Measurements from ENCODE around the gene ALPP. TPM values are rescaled to one million over a fixed set of nuclear protein-coding genes. Genes with fewer than 3 reads are reported as not detected.

ALPP gene
- total and polyA plus RNA-seq, 2 of the 13 experiments (the other 11 are each of a cell fraction or from before 2014, with no cell fraction given) = not detected

GRCh38 chr2:232420463-232421188 lies 42.1 kb downstream of the ALPP start (continued):
- TF ChIP-seq, protein P1, sequence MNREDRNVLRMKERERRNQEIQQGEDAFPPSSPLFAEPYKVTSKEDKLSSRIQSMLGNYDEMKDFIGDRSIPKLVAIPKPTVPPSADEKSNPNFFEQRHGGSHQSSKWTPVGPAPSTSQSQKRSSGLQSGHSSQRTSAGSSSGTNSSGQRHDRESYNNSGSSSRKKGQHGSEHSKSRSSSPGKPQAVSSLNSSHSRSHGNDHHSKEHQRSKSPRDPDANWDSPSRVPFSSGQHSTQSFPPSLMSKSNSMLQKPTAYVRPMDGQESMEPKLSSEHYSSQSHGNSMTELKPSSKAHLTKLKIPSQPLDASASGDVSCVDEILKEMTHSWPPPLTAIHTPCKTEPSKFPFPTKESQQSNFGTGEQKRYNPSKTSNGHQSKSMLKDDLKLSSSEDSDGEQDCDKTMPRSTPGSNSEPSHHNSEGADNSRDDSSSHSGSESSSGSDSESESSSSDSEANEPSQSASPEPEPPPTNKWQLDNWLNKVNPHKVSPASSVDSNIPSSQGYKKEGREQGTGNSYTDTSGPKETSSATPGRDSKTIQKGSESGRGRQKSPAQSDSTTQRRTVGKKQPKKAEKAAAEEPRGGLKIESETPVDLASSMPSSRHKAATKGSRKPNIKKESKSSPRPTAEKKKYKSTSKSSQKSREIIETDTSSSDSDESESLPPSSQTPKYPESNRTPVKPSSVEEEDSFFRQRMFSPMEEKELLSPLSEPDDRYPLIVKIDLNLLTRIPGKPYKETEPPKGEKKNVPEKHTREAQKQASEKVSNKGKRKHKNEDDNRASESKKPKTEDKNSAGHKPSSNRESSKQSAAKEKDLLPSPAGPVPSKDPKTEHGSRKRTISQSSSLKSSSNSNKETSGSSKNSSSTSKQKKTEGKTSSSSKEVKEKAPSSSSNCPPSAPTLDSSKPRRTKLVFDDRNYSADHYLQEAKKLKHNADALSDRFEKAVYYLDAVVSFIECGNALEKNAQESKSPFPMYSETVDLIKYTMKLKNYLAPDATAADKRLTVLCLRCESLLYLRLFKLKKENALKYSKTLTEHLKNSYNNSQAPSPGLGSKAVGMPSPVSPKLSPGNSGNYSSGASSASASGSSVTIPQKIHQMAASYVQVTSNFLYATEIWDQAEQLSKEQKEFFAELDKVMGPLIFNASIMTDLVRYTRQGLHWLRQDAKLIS (CRISPR knock-in tag; IDR thresholded peaks at IDR 0.05) = no peak
- peak; percentile 73; the same call in 1 of the 2 replicates for TF ChIP-seq ZBED4 (CRISPR knock-in tag; IDR thresholded peaks at IDR 0.05; ENCODE audit: borderline replicate concordance)
- no peak for TF ChIP-seq PTBP1 (IDR thresholded peaks at IDR 0.05; ENCODE audit: low read depth, low read length, poor library complexity, severe bottlenecking)
- no peak for TF ChIP-seq ATF3 (CRISPR knock-in tag; IDR thresholded peaks at IDR 0.05)
- no peak for TF ChIP-seq ARID5B (CRISPR knock-in tag; IDR thresholded peaks at IDR 0.05)
- TF ChIP-seq TAF1 (CRISPR knock-in tag; IDR thresholded peaks at IDR 0.05) = no peak
- no peak for TF ChIP-seq ZBTB7B (CRISPR knock-in tag; IDR thresholded peaks at IDR 0.05)
- TF ChIP-seq, protein P2, sequence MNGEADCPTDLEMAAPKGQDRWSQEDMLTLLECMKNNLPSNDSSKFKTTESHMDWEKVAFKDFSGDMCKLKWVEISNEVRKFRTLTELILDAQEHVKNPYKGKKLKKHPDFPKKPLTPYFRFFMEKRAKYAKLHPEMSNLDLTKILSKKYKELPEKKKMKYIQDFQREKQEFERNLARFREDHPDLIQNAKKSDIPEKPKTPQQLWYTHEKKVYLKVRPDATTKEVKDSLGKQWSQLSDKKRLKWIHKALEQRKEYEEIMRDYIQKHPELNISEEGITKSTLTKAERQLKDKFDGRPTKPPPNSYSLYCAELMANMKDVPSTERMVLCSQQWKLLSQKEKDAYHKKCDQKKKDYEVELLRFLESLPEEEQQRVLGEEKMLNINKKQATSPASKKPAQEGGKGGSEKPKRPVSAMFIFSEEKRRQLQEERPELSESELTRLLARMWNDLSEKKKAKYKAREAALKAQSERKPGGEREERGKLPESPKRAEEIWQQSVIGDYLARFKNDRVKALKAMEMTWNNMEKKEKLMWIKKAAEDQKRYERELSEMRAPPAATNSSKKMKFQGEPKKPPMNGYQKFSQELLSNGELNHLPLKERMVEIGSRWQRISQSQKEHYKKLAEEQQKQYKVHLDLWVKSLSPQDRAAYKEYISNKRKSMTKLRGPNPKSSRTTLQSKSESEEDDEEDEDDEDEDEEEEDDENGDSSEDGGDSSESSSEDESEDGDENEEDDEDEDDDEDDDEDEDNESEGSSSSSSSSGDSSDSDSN (CRISPR knock-in tag; IDR thresholded peaks at IDR 0.05) = peak; percentile 98
- TF ChIP-seq MYC (CRISPR knock-in tag; IDR thresholded peaks at IDR 0.05; ENCODE audit: borderline replicate concordance) = peak; percentile 28; the same call in 1 of the 2 replicates
